C4-2B (cell line): ENCODE data around the gene PLCB3.

ENCODE experiments used
- ZFX ChIP-seq: fragments of 450-650 bp; IDR thresholded peaks from 2 replicates; pipeline ENCODE4 v1.6.1; 2017
- TF ChIP-seq, protein P1 (sequence below): fragments of 450-650 bp; conservative IDR thresholded peaks from 2 replicates; pipeline ENCODE4 v1.5.1; 2017; ENCODE audit warnings: mild to moderate bottlenecking

DNA sequence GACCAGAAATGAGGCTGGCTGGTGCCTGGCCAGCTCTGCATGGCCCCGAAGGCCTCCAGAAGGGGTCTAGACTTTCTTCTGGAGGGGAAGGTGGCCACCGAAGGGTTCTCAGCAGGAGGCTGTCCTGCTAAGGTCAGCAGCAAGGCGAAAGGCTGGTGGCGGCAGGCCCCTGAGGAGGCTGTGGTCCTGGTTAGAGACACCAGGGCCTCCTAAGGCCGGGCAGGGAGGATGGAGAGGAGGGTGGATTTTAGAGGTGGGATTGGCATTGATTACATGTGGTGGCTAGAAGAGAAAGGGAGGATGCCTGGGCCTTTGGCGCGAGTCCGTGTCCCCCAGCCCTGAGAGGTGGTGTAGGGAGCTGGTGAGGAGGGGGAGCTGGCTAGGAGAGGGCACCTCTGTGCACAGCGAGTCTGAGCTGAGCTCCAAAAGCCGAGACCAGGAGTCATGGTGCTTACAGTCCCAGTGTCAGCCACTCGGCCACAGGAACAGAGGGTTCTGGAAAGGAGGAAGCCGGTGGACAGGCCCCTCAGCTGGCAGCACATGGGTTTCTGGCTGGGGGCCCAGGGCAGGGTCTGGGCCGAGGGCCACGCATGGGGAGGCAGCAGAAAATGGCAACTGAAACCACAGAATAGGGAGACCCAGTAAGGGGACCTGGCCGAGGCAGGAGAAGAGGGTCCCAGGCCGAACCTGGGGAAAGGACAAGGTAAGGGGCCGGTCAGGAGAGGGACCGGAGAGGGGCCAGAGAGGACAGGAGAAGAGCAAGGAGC lies 42.4 kb upstream of the PLCB3 start:
- TF ChIP-seq, protein P1, sequence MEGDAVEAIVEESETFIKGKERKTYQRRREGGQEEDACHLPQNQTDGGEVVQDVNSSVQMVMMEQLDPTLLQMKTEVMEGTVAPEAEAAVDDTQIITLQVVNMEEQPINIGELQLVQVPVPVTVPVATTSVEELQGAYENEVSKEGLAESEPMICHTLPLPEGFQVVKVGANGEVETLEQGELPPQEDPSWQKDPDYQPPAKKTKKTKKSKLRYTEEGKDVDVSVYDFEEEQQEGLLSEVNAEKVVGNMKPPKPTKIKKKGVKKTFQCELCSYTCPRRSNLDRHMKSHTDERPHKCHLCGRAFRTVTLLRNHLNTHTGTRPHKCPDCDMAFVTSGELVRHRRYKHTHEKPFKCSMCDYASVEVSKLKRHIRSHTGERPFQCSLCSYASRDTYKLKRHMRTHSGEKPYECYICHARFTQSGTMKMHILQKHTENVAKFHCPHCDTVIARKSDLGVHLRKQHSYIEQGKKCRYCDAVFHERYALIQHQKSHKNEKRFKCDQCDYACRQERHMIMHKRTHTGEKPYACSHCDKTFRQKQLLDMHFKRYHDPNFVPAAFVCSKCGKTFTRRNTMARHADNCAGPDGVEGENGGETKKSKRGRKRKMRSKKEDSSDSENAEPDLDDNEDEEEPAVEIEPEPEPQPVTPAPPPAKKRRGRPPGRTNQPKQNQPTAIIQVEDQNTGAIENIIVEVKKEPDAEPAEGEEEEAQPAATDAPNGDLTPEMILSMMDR: no peak
- no peak for TF ChIP-seq ZFX
